ENCODE measurements around the gene DLEU7. TPM values are rescaled to one million over a fixed set of nuclear protein-coding genes. Genes with fewer than 3 reads are reported as not detected.

Gene DLEU7
- total RNA-seq, 1 donor, result 0.84 TPM

DNA sequence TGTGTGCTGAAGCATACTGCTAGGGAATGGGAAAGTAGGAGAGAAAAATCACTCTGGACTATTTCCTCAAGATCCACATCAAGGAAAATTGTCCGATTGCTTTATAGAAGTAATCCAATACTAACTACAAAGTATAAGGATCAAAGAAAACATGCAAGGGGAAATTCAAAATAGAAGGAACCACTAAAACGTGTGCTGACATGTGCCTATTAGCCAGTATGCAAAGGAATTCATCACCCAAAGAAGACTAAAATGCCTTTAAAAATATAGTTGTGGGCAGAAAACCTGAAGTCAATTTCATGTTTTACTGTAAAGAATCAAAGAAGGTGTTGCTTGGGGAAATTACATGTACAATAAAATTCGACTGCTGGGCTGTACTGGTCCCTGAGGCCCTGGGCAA, 14.3 kb downstream of the DLEU7 start:
- Histone ChIP-seq H3K4me3 (ENCODE audit: low read length) (no peak overlapping the region), H3K4me1 (ENCODE audit: insufficient read depth, low read length) (peaks cover 21% of the 10 kb centered on the region), H3K27me3 (ENCODE audit: insufficient read depth, low read length) (no peaks in the 10 kb centered on the region), H3K9me3 (ENCODE audit: low read depth, low read length) (no peaks in the 10 kb centered on the region)

DNA sequence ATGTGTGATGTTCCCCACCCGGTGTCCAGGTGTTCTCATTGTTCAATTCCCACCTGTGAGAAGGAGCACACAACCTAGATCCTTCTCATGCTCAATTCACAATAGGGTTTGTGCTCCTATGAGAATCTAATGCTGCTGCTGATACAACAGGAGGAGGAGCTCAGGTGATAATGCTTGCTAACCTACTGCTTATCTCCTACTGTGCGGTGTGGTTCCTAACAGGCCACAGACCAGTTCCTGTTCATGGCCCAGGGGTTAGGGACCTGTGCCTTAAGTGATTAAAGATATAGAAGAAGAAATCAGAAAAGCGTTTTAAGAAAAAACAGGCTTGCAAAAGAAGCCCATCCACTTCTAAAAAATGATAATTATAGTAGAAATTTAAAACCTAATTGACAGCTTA, 17.5 kb downstream of the DLEU7 start:
- peaks cover 21% of the 10 kb centered on the region for H3K4me1 ChIP-seq (ENCODE audit: insufficient read depth, low read length)
- H3K27me3 ChIP-seq (ENCODE audit: insufficient read depth, low read length), result no peaks in the 10 kb centered on the region
- H3K9me3 ChIP-seq (ENCODE audit: low read depth, low read length), result no peaks in the 10 kb centered on the region
- no peak overlapping the region for H3K4me3 ChIP-seq (ENCODE audit: low read length)

DNA sequence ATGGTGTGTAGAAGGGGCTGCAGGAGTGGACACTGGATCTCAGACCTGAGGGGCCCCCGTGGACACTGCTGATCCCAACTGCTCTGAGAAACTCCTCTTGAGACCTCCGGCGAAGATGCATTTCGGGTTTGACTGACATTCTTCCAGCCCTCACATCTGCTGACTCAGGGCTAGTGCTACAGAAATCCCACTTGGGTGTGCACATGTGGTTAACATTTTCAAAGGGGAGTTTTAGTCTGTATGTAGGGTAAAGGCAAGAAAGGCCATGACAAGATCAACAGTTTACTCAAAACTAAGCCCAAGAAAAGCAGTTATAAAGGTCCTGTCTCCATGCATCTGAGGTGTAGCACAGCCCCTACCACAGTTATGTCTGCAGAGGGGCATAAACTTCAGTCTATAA, 31.2 kb downstream of the DLEU7 start:
- Histone ChIP-seq H3K27me3 (ENCODE audit: insufficient read depth, low read length) (no peaks in the 10 kb centered on the region), H3K4me1 (ENCODE audit: insufficient read depth, low read length) (peaks cover 30% of the 10 kb centered on the region), H3K4me3 (ENCODE audit: low read length) (no peak overlapping the region), H3K9me3 (ENCODE audit: low read depth, low read length) (no peaks in the 10 kb centered on the region)

- Histone ChIP-seq H3K4me3 (ENCODE audit: low read length) (no peak overlapping the region), H3K9me3 (ENCODE audit: low read depth, low read length) (no peaks in the 10 kb centered on the region), H3K27me3 (ENCODE audit: insufficient read depth, low read length) (no peaks in the 10 kb centered on the region), H3K4me1 (ENCODE audit: insufficient read depth, low read length) (peaks cover 30% of the 10 kb centered on the region)
These were observed 32.5 kb downstream of the DLEU7 start for GRCh38 chr13:50810998-50811397.

DNA sequence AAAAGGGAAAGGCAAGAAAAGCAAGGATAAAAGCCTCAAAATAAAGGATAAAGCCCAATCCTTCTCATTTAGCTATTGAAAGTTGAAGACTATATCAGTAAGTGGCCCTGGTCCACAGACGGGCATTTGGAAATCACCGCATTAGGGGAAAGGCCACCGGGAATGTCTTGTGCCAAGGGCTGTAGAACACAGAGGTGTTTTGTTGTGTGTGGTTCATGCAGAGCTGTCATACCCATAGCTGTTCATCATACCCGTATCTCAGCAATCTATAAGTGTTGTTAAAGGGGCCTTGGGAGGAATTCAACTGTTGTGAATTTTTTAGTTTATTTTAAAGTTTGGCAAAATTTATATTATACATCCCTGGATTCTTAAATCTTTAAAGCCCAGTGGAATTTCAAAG, 33.0 kb downstream of the DLEU7 start:
- peaks cover 3% of the 10 kb centered on the region for H3K9me3 ChIP-seq (ENCODE audit: low read depth, low read length)
- no peaks in the 10 kb centered on the region for H3K27me3 ChIP-seq (ENCODE audit: insufficient read depth, low read length)
- H3K4me3 ChIP-seq (ENCODE audit: low read length), result no peak overlapping the region
- H3K4me1 ChIP-seq (ENCODE audit: insufficient read depth, low read length), result peaks cover 30% of the 10 kb centered on the region

DNA sequence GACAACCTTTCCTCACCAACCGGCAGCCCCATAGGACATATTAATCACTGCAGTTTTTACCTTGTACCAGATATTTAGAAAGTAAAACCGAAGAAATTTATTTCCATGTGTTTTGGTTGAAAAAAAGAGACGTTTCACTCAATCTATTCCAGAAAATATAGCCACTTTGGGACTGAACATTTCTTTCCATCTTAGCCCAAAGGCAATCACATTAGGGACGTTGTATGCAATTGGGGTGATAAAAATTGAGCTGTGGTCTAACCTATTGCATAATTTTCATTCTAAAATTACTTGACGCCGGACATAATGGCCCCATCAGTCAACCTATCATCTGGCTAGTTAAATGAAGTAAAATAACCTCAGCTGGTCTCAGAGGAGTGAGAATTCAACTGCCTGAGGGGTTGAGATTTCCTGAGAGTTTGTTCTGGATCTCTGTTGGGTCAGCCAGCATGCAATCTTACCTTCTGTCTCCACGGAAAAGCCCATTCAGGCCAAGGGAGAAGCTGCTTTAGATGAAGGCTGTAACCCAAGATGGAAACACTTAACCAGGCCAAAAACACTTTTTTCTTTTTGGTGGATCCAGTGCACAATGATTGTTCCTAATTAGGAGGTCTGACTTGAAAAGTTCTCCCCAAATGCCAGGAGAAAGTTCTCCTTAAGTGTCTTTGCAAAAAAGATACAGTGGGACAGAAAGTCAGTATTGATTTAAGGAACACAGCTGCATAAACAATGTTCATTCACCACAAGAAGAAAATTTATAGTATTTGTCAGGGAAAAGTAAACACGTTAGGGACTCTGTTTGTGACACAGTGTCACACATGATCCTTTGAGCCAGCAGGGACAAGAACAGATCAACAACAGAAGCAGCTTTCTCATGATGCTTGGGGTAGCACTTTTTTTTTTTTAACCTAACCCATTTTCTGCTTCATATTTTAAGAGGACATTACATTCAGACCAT, 34.1 kb downstream of the DLEU7 start:
- H3K4me3 ChIP-seq (ENCODE audit: low read length), result no peak overlapping the region
- H3K9me3 ChIP-seq (ENCODE audit: low read depth, low read length), result peaks cover 10% of the 10 kb centered on the region
- H3K4me1 ChIP-seq (ENCODE audit: insufficient read depth, low read length), result peaks cover 30% of the 10 kb centered on the region
- no peaks in the 10 kb centered on the region for H3K27me3 ChIP-seq (ENCODE audit: insufficient read depth, low read length)

- Histone ChIP-seq H3K9me3 (ENCODE audit: low read depth, low read length) (peaks cover 10% of the 10 kb centered on the region), H3K4me3 (ENCODE audit: low read length) (no peak overlapping the region), H3K27me3 (ENCODE audit: insufficient read depth, low read length) (no peaks in the 10 kb centered on the region), H3K4me1 (ENCODE audit: insufficient read depth, low read length) (peaks cover 22% of the 10 kb centered on the region)
These were observed 37.7 kb downstream of the DLEU7 start for GRCh38 chr13:50805805-50806204.

GRCh38 chr13:50801087-50801931, 42.2 kb downstream of the DLEU7 start:
- Histone ChIP-seq H3K9me3 (ENCODE audit: low read depth, low read length) (peaks cover 10% of the 10 kb centered on the region), H3K4me1 (ENCODE audit: insufficient read depth, low read length) (peaks cover 33% of the 10 kb centered on the region), H3K4me3 (ENCODE audit: low read length) (no peak overlapping the region), H3K27me3 (ENCODE audit: insufficient read depth, low read length) (no peaks in the 10 kb centered on the region)

DNA sequence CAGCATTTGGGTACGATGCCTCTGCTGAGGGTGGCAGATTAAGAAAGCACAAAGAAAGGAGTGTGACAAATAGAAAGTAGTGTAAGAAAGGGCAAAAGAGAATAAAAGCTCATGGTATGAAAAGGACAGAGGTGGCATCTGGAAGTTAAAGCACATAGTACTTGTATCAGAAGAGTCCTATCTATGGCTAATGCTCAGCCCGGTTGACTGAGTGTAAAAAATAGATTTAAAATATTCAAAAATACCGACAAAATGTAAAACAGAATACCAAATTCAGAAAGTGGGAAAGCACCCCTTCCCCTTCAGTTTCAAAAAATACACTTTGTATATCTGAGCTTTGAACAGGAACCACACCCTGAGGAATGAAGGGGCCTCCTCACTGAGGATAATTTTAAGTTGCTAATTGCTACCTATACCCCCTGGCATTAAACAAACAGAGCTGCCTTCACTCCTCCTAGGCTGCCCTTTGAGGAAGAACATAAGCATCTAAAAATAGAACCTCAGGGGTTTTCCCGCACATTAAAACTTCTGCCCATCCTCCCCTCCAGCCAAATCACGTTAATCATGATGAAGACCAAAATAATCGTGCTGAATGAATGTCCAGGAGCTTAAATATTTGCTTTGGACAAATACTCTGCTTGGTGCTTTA, 43.3 kb downstream of the DLEU7 start:
- Histone ChIP-seq H3K27me3 (ENCODE audit: insufficient read depth, low read length) (no peaks in the 10 kb centered on the region), H3K4me1 (ENCODE audit: insufficient read depth, low read length) (peaks cover 33% of the 10 kb centered on the region), H3K4me3 (ENCODE audit: low read length) (no peak overlapping the region), H3K9me3 (ENCODE audit: low read depth, low read length) (peaks cover 5% of the 10 kb centered on the region)

DNA sequence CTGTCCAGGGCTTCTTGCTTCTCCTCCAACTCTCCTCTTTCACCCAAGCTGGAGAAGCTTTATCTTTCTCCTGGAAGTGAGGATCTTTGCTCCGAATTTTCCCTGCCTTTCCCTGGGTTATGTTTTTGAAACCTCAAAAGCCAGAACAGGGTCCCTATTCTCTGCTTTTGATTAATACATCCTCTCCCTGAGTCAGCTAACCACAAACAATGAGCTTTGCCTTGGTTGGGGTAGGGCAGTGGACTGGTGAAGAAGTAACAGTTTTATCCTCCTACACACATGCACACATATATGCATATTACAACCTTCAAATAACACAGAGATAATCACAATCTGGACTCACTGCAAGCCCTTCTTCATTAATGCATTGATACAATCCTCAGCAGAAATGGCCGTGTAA, 44.6 kb downstream of the DLEU7 start:
- no peaks in the 10 kb centered on the region for H3K27me3 ChIP-seq (ENCODE audit: insufficient read depth, low read length)
- H3K9me3 ChIP-seq (ENCODE audit: low read depth, low read length), result no peaks in the 10 kb centered on the region
- H3K4me3 ChIP-seq (ENCODE audit: low read length), result no peak overlapping the region
- H3K4me1 ChIP-seq (ENCODE audit: insufficient read depth, low read length), result peaks cover 37% of the 10 kb centered on the region

DNA sequence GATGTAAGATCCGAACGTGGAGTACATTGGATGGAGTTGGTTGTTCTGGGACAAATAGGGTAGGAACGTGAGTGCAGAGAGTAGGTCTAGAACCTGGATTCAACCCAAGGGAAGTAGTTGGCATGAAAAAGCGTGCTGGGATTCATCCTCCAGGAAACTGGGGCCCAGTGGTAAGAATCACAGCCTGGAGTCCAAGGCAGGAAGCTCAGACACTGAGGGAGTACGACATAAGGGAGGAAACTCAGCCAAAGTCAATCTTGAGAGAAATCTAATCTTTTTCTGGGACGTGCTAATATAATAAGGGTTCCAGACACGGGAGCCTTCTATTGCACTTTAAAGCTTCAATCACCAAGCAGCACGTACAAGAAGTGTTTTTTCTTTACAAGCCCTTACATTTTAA, 46.4 kb downstream of the DLEU7 start:
- peaks cover 37% of the 10 kb centered on the region for H3K4me1 ChIP-seq (ENCODE audit: insufficient read depth, low read length)
- H3K9me3 ChIP-seq (ENCODE audit: low read depth, low read length), result no peaks in the 10 kb centered on the region
- H3K27me3 ChIP-seq (ENCODE audit: insufficient read depth, low read length), result no peaks in the 10 kb centered on the region
- no peak overlapping the region for H3K4me3 ChIP-seq (ENCODE audit: low read length)

- Histone ChIP-seq H3K4me1 (ENCODE audit: insufficient read depth, low read length) (peaks cover 37% of the 10 kb centered on the region), H3K27me3 (ENCODE audit: insufficient read depth, low read length) (no peaks in the 10 kb centered on the region), H3K9me3 (ENCODE audit: low read depth, low read length) (no peaks in the 10 kb centered on the region), H3K4me3 (ENCODE audit: low read length) (no peak overlapping the region)
These were observed 47.0 kb downstream of the DLEU7 start for GRCh38 chr13:50796463-50796862.

GRCh38 chr13:50794226-50794625, 49.3 kb downstream of the DLEU7 start:
- no peaks in the 10 kb centered on the region for H3K27me3 ChIP-seq (ENCODE audit: insufficient read depth, low read length)
- H3K4me3 ChIP-seq (ENCODE audit: low read length), result no peak overlapping the region
- peaks cover 15% of the 10 kb centered on the region for H3K4me1 ChIP-seq (ENCODE audit: insufficient read depth, low read length)
- H3K9me3 ChIP-seq (ENCODE audit: low read depth, low read length), result no peaks in the 10 kb centered on the region

DNA sequence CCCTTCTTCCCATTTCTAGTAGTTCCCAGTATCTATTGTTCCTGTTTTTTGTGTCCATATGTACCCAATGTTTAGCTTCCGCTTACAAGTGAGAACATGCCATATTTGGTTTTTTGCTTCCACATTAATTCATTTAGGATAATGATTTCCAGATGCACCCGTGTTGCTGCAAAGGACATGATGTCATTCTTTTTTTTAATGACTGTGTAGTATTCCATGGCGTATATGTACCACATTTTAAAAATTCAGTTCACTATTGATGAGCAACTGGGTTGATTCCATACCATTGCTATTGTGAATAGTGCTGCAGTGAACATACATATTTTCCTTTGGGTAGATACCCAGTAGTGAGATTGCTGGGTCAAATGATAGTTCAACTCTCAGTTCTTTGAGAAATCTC, 50.5 kb downstream of the DLEU7 start:
- no peaks in the 10 kb centered on the region for H3K9me3 ChIP-seq (ENCODE audit: low read depth, low read length)
- H3K27me3 ChIP-seq (ENCODE audit: insufficient read depth, low read length), result no peaks in the 10 kb centered on the region
- peaks cover 4% of the 10 kb centered on the region for H3K4me1 ChIP-seq (ENCODE audit: insufficient read depth, low read length)
- H3K4me3 ChIP-seq (ENCODE audit: low read length), result no peak overlapping the region

Data from mononuclear cell (primary cell).